Tibial nerve (tissue), 4 donors: ENCODE data around the gene NARS2. TPM values are rescaled to one million over a fixed set of nuclear protein-coding genes. Genes with fewer than 3 reads are reported as not detected.

Experiments used
- DNase-seq, 2 donors: peaks; one replicate each; pipeline ENCODE4 v3.0.0-alpha.2; 2019; ENCODE audit warnings: low spot score in 2 of 2
- H3K27ac ChIP-seq, 4 donors: fragments of 200-600 bp; sonication (generic) in 3 of 4; one replicate each; pipeline ENCODE4 v1.5.1; 2017 to 2019; ENCODE audit warnings: mild to moderate bottlenecking in 1 of 4
- H3K27me3 ChIP-seq, 2 donors: fragments of 200-600 bp; sonication (generic) in 1 of 2; one replicate each; pipeline versions ENCODE4 v1.5.1 to v1.6.0; 2017 to 2019
- H3K36me3 ChIP-seq, 3 donors: fragments of 200-600 bp; sonication (generic); one replicate each; pipeline ENCODE4 v1.5.1; 2018 to 2019
- H3K4me1 ChIP-seq, 4 donors: fragments of 200-600 bp; sonication (generic) in 3 of 4; one replicate each; pipeline ENCODE4 v1.5.1; 2017 to 2019
- H3K4me3 ChIP-seq, 4 donors: fragments of 200-600 bp; sonication (generic) in 3 of 4; one replicate each; pipeline ENCODE4 v1.5.1; 2017 to 2019; ENCODE audit warnings: mild to moderate bottlenecking in 1 of 4, moderate library complexity in 1 of 4
- H3K9me3 ChIP-seq, 4 donors: fragments of 200-600 bp; sonication (generic) in 3 of 4; one replicate each; pipeline ENCODE4 v1.5.1; 2017 to 2019
- CTCF ChIP-seq, 5 experiments: fragments of 200-600 bp in 3 of 5; fragments of 450-650 bp in 2 of 5; sonication (generic) in 3 of 5; IDR thresholded peaks; one replicate each; pipeline ENCODE4 v1.5.1; 2016 to 2019; ENCODE audit warnings: antibody characterized with exemption in 5 of 5, mild to moderate bottlenecking in 3 of 5, moderate library complexity in 2 of 5
- EP300 ChIP-seq, 2 donors: sonication (generic); formaldehyde crosslinking; IDR thresholded peaks; one replicate each; pipeline ENCODE4 v1.6.1; 2017; ENCODE audit warnings: antibody characterized with exemption in 2 of 2, mild to moderate bottlenecking in 1 of 2
- POLR2A ChIP-seq, 2 donors: fragments of 450-650 bp; IDR thresholded peaks; one replicate each; pipeline ENCODE4 v1.6.1; 2017; ENCODE audit warnings: antibody characterized with exemption in 2 of 2, mild to moderate bottlenecking in 2 of 2, moderate library complexity in 2 of 2
- WGBS, 2 donors: methylation state at CpG; one replicate each; pipeline ENCODE4 v1.1.5; 2018; 5-methylcytosine and 5-hydroxymethylcytosine counted together
- total RNA-seq, 4 donors: library from RNA; depleted of rRNA; stranded (reverse); fragments of >200 nt; gene quantifications; one replicate each; pipeline ENCODE4 v1.1.0, GENCODE V29; 2016

The NARS2 gene
- total RNA-seq, 4 donors from 2014 or later, result 16.5 to 23.8 (median 19.2) TPM

- H3K9me3 ChIP-seq, result peaks cover 0 to 21% (median 2%) of the 10 kb centered on the region in 4 donors
- H3K27ac ChIP-seq, result no peak overlapping the region
- no peak overlapping the region for H3K4me3 ChIP-seq
- DNase-seq, result no peak
- TF ChIP-seq EP300 (IDR thresholded peaks at IDR 0.05) (no peak), POLR2A (IDR thresholded peaks at IDR 0.05) (no peak), CTCF (IDR thresholded peaks at IDR 0.05) (no peak)
- peaks cover 0 to 5% (median 0%) of the 10 kb centered on the region in 4 donors for H3K4me1 ChIP-seq
- peaks cover 0 to 16% (median 0%) of the 10 kb centered on the region in 3 donors for H3K36me3 ChIP-seq
- 96 to 97% methylated on average over 4 of the region's 4 CpGs for WGBS, 2 donors
- no peaks in the 10 kb centered on the region for H3K27me3 ChIP-seq
Observed at GRCh38 chr11:78510597-78510996, 64.1 kb downstream of the NARS2 start.

- Histone ChIP-seq H3K36me3 (peaks cover 0 to 16% (median 0%) of the 10 kb centered on the region in 3 donors), H3K9me3 (peaks cover 0 to 21% (median 2%) of the 10 kb centered on the region in 4 donors), H3K27me3 (no peaks in the 10 kb centered on the region), H3K4me1 (peaks cover 0 to 5% (median 0%) of the 10 kb centered on the region in 4 donors), H3K27ac (no peak overlapping the region), H3K4me3 (no peak overlapping the region)
- 71 to 82% methylated on average over 1 of the region's 1 CpG for WGBS, 2 donors
- TF ChIP-seq POLR2A (IDR thresholded peaks at IDR 0.05) (no peak), EP300 (IDR thresholded peaks at IDR 0.05) (no peak), CTCF (IDR thresholded peaks at IDR 0.05) (no peak)
- no peak for DNase-seq
Observed at GRCh38 chr11:78510025-78510596, 64.6 kb downstream of the NARS2 start.

GRCh38 chr11:78504708-78505107 lies 70.0 kb downstream of the NARS2 start:
- no peaks in the 10 kb centered on the region for H3K36me3 ChIP-seq
- H3K9me3 ChIP-seq, result peaks cover 0 to 9% (median 0%) of the 10 kb centered on the region in 4 donors
- 81 to 85% methylated on average over 4 of the region's 4 CpGs for WGBS, 2 donors
- peaks cover 0 to 5% (median 0%) of the 10 kb centered on the region in 4 donors for H3K4me1 ChIP-seq
- DNase-seq, result no peak
- H3K27me3 ChIP-seq, result no peaks in the 10 kb centered on the region
- H3K4me3 ChIP-seq, result no peak overlapping the region
- no peak for TF ChIP-seq EP300 (IDR thresholded peaks at IDR 0.05)
- TF ChIP-seq POLR2A (IDR thresholded peaks at IDR 0.05), result no peak
- no peak for TF ChIP-seq CTCF (IDR thresholded peaks at IDR 0.05)
- no peak overlapping the region for H3K27ac ChIP-seq

GRCh38 chr11:78504181-78504580 lies 70.5 kb downstream of the NARS2 start:
- no peak for DNase-seq
- H3K27me3 ChIP-seq, result no peaks in the 10 kb centered on the region
- 80 to 86% methylated on average over 2 of the region's 2 CpGs for WGBS, 2 donors
- no peaks in the 10 kb centered on the region for H3K36me3 ChIP-seq
- peaks cover 0 to 5% (median 0%) of the 10 kb centered on the region in 4 donors for H3K9me3 ChIP-seq
- no peak for TF ChIP-seq EP300 (IDR thresholded peaks at IDR 0.05)
- TF ChIP-seq POLR2A (IDR thresholded peaks at IDR 0.05), result no peak
- no peak for TF ChIP-seq CTCF (IDR thresholded peaks at IDR 0.05)
- no peak overlapping the region for H3K4me3 ChIP-seq
- H3K27ac ChIP-seq, result no peak overlapping the region
- H3K4me1 ChIP-seq, result peaks cover 0 to 5% (median 0%) of the 10 kb centered on the region in 4 donors

- no peak overlapping the region for H3K4me3 ChIP-seq
- no peak for DNase-seq
- no peaks in the 10 kb centered on the region for H3K27me3 ChIP-seq
- peaks cover 0 to 14% (median 0%) of the 10 kb centered on the region in 4 donors for H3K4me1 ChIP-seq
- H3K27ac ChIP-seq, result no peak overlapping the region
- no peaks in the 10 kb centered on the region for H3K36me3 ChIP-seq
- TF ChIP-seq POLR2A (IDR thresholded peaks at IDR 0.05) (no peak), EP300 (IDR thresholded peaks at IDR 0.05) (no peak), CTCF (IDR thresholded peaks at IDR 0.05) (no peak)
- no peaks in the 10 kb centered on the region for H3K9me3 ChIP-seq
Observed at GRCh38 chr11:78499971-78500370, 74.7 kb downstream of the NARS2 start.
